ENCODE results near the gene RUFY2.
"Not testable (repeated sequence)": the region's sequence is repeated elsewhere in the genome, so short reads cannot be mapped to it uniquely, and the experiment has no call there.

The RUFY2 gene, protein sequence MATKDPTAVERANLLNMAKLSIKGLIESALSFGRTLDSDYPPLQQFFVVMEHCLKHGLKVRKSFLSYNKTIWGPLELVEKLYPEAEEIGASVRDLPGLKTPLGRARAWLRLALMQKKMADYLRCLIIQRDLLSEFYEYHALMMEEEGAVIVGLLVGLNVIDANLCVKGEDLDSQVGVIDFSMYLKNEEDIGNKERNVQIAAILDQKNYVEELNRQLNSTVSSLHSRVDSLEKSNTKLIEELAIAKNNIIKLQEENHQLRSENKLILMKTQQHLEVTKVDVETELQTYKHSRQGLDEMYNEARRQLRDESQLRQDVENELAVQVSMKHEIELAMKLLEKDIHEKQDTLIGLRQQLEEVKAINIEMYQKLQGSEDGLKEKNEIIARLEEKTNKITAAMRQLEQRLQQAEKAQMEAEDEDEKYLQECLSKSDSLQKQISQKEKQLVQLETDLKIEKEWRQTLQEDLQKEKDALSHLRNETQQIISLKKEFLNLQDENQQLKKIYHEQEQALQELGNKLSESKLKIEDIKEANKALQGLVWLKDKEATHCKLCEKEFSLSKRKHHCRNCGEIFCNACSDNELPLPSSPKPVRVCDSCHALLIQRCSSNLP

DNA sequence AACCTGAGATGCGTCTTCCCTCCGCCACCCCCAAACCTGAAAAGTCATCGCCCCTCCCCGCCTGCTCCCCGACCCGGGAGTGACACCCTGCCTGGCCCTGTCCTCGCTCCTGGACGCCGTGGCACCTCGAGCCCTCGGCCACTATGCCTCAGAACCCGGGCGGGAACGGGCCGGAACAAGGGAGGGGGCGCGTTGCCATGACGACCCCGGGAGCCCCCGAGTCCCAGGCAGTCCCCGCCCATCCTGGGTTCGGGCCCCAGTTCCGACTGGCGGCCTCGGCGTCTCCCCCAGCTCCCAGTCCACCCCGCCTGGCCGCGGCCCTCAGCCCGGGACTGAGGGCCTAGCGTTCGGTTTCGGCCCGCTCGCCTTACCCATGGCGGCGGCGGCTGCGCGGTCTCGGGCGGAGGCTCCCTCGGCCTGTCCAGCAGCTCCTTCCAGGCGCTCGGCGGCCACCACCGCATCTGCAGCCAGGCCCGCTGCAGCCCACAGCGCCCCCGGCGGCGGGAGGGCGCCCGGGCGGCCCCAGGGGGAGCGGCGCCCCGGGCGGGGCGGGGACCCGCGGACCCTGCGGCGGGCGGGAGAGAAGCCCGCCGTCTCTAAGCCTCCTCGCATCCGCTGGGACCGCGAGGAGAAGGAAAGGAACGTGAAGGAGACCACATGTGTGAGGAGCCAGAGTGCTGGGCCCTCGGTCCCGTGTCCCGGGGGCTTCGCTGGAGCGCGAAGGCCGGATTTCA, at the start of gene RUFY2:
Gene RUFY2, minus strand, starts transcription at position 463 of the 734 bp plus-strand sequence. Its CDS starts 88 bp downstream, at position 375.
- DNase-seq: peak; percentile 74

DNA sequence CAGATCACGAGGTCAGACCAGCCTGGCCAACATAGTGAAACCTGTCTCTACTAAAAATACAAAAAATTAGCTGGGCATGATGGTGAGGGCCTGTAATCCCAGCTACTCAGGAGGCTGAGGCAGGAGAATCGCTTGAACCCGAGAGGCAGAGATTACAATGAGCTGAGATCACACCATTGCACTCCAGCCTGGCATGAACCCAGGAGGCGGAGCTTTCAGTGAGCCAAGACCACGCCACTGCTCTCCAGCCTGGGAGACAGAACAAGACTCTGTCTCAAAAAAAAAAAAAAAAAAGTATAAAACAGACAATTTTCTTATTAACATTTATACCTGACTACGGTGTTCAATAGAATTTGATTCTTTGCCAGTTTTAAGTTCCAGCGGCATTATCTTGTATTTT, 42.6 kb upstream of the RUFY2 start:
- DNase-seq: not testable (repeated sequence)

DNA sequence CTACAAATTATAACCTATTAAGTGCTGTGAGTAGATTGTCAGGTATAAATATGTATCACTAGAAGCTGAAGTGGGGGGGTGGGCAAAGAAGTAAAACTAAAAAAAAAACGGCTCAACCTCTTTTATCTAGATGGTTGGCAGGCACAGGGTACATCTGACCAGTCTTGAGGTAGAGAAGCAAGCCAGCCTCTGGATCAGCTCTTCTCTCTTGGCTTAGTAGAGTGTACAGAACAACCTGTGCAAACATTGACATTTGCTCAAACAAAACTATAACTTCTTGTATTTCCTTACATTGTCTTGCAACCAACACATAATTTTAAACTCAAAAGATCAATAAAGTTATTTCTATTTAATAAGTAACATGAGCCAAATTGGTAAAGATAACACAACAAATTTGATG, 39.1 kb upstream of the RUFY2 start:
- no peak for DNase-seq

DNA sequence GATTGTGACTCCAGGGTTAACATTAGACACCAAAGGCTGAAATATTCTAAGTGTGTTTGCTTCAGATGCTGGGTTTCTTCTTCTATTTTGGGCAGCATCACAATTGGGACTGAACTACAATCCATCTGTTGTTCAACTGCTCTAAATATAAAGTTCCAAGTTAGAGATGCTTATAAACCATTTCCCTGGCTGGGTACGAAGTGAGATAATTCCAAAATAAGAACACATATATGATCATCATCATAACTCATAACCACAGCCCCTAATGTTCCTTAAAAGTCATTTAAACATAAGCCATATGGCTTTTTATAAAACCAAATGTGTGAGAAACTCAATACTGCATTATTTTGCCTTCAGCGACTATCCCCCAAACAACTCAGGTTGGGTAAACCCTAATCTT, 35.9 kb upstream of the RUFY2 start:
- no peak for DNase-seq

DNA sequence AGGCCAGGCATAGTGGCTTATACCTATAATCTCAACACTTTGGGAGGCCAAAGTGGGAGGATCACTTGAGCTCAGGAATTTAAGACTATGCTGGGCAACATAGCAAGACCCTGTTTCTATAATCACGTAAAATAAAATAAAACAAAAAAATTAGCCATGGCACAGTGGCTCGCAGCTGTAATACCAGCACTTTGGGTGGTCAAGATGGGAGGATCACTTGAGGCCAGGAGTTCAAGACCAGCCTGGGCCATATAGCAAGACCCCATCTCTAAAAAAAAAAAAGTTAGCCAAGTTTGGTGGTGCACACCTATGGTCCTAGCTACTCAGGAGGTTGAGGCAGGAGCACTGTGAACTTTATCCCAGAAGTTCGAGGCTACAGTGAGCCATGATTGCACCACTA, 33.8 kb upstream of the RUFY2 start:
- DNase-seq: no peak

DNA sequence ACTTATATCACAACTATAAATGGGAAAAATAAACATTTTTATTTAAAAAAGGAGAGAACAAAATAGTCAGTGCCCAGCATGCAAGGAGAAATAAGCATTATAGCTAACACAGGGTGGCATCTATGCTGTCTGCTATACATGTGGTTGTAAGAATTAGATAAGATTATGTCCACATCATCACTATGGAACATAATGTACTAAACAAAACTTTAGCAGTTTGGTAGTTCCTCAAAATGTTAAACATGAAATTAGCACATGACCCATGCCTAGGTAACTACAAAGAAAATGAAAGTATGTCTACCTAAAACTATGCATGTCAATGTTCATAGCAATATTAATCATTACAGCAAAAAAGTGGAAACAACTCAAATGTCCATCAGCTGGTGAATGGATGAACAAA, 28.7 kb upstream of the RUFY2 start:
- DNase-seq: no peak

DNA sequence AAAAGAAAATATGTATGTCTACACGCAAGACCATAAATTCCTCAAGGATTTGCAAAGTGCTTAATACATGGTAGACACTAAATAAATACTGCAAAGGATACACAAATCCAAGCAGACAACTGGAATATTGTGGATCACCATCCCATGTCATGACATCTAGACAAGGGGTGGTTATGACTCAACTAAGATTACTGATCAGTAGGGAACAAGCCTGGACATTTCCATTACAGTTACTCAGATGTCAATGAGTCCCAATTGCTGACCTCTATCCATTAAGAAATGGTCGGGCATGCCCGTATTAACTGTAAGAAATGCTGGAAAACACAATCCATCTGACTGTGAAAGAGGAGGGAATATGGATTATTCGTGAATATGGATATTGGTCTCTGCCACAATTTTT, 27.6 kb upstream of the RUFY2 start:
- DNase-seq: no peak

DNA sequence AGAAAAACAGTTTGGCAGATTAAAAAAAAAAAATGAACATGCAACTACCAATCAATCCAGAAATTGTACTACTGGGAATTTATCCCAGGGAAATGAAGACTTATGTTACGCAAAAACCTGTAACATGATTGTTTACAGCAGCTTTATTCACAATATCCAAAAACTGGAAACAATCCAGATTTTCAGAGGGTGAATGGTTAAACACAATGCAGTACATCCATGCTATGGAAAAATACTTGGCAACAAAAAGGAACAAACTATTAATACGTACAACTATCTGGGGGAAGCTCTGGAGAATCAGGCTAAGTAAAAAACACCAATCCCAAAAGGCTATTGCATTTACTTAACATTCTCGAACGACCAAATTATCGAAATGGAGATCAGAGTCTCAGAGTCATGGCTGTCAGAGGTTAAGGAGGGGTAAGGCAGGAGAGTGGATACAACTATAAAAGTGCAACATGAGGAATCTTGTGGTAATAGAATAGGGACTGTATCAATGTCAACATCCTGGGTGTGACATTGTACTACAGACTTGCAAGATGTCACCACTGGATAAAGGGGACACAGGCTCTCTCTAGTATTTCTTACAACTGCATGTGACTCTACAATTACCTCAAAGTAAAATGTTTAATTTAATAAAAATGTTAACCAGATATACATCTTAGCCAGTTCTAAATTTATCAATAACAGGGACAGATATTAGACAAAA, 21.5 kb upstream of the RUFY2 start:
- DNase-seq: no peak

DNA sequence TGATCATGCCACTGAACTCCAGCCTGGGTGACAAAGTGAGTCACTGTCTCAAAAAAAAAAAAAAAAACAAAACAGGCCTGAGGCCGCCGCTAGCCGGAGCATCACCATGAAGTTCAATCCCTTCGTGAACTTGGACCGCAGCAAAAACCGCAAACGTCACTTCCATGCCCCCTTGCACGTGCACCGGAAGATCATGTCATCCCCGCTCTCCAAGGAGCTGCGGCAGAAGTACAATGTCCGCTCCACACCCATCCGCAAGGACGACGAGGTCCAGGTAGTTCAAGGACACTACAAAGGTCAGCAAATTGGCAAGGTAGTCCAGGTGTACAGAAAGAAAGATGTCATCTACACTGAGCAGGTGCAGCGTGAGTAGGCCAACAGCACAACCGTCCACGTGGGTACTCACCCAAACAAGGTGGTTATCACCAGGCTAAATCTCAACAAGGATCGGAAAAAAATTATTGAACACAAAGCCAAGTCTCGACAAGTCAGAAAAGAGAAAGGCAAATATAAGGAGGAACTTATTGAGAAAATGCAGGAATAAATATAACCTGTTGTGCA, 17.5 kb upstream of the RUFY2 start:
- DNase-seq: no peak

DNA sequence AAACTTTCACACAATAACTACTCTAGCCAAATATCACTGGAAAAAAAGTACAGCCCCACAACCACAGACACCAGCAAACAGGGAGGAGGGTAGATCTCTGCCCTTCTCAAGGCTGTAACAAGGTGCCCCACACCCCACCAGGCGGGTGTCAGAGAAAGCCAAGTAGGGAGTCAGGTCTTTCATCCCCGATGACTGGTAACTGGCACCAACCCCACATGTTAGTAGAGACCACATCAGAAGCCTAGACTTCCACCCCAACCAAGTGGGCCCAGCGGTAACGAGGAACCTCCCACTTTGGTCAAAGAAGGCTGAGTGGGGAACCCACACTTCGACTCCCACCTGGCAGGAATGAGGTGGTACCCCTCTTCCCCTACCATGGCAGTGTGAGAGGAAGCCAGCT, 16.4 kb upstream of the RUFY2 start:
- no peak for DNase-seq

DNA sequence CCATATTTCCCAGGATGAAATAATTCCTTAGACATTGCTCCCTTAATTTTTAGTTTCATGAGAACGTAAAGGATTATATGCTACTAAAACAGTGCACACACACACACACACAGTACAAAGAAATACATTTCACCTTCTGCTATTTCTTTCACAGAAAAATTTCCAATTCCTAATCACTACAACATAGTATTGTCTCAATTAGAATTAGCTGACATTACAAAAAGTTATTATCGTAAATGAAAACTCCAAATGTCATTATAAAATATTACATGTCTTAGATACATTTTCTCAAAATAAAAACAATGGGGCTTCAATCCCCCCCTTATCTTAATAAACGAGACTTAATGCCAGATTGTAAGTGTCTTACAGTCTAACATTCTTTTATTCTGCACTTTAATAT, 12.3 kb upstream of the RUFY2 start:
- no peak for DNase-seq

DNA sequence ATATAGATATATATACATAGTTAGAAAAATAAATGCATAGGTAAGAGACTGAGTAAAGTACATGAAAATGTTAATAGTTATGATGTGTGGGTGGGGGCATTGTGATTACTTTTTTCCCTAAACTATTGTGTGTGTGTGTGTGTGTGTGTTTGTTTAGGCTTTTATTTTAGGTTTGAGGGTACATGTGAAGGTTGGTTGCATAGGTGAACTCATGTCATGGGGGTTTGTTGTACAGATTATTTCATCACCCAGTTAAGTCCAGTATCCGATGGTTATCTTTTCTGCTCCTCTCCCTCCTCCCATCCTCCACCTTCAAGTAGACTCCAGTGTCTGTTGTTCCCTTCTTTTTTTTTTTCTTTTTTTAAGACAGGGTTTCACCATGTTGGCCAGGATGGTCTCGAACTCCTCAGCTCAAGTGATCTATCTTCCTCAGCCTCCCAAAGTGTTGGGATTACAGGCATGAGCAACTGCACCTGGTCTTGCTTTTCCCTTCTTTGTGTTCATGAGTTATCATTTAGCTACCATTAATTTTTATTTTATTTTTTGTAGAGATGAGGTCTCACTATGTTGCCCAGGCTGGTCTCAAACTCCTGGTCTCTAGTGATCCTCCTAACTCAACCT, 1.9 kb upstream of the RUFY2 start:
- DNase-seq: no peak

DNA sequence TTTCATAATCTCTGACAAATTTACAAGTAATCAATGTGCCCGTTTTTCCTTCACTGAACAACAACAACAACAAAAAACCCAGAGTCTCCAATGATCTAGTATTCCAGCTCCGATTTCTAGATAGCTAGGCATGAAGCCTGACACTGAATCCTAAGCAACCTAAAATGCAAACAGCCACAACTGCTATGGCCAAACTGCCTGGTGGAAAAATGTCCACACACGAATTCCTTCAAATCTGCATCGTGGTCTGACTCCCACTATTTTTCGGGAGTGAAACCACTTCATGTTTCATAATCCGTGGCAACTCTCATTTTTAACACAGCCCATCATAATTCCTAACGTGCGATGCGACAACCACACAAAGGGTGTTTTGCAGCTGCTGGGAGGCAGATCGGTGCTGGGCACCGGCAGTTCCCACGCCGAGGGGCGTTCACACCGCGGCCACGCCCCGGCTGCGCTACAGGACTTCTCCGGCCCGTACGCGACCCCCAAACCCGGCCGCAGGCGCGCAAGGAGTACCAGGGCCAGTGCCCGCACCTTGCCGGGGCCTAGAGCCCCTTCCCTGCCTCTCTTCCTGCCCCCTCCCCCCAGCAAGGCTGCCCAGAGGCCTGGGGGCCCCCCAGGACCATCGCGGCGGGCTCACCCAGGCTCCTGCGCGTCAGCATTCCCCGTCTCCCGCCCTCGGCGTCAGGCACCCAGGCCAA, 814 bp downstream of the RUFY2 start:
- DNase-seq: peak; percentile 37

DNA sequence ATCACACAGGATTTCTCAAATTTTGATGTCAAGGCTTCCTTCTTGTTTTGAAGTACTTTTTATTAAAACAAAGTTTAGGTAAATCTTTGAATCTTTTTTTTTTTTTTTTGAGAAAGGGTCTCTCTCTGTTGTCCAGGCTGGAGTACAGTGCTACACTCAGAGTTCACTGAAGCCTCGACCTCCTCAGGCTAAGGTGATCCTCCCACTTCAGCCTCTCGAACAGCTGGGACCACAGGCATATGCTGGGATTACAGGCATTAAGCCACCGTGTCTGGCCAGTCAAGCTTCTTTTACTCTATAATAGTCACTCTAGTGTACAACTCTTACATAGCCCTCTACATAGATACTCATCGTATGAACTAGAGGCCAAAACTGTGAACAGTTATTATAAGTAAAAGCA, 3.4 kb downstream of the RUFY2 start:
- no peak for DNase-seq

DNA sequence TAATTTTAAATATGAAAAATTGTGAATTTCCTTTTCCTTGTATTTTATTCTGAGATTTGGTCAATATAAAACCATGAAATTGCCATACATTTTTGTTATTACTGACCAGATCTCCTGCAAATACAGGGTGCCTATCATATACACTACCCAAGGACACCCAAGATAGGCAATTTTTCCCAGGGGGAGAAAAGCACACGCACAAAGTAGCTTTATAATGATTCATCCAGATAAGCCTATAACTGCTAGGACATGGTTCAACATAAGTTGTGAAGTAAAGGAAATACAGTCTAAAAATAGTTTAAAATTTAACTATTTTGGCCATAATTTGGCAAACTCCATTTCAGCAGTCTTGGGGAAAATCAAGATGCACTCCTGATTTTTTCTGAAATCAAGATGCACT, 4.8 kb downstream of the RUFY2 start:
- no peak for DNase-seq

DNA sequence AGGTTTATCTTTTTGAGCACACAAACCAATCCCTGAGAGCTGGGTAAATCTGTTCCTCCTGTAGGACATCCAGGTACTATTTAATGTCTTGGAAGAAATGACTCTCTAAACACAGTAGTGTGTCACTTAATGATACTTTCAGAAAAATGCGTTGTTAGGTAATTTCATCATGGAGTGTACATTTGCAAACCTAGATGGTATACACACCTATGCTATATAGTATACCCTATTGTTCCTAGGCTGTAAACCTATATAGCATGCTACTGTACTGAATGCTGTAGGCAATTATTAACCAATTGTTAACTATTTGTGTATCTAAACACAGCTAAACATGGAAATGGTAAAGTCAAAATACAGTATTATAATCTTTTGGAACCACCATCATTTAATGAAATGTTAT, 10.1 kb downstream of the RUFY2 start:
- DNase-seq: no peak

DNA sequence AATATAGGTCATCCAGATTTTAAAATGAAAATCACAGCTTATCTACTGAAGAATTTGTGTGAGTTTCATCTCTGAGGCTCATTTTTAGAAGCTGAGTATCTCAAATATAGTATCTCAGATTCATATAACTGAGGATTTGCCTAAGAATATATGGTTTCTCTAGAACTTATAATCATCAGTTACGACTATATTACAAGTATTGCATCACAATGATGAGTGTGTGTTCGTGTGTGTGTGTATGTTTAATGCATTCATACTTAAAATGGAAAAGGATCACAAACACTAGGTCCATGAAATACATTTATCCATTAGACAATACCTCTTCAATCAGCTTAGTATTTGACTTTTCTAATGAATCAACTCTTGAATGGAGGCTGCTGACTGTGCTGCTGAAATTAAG, 21.3 kb downstream of the RUFY2 start:
- no peak for DNase-seq

DNA sequence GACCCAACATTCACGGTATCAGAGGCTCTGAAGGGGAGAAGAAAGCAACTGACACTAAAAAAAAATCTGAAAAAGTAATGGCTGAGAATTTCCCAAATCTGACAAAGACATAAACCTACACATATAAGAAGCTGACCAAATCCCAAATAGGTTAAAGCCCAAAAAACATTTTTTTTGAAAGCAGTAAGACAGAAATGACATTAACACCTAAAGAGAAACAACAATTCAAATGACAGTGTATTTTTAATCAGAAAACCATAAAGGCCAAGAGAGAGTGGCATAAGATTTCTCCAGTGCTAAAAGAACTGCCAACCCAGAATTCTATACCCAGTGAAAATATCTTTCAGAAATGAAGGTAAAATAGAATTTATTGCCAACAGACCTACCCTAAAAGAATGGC, 35.5 kb downstream of the RUFY2 start:
- DNase-seq: no peak

DNA sequence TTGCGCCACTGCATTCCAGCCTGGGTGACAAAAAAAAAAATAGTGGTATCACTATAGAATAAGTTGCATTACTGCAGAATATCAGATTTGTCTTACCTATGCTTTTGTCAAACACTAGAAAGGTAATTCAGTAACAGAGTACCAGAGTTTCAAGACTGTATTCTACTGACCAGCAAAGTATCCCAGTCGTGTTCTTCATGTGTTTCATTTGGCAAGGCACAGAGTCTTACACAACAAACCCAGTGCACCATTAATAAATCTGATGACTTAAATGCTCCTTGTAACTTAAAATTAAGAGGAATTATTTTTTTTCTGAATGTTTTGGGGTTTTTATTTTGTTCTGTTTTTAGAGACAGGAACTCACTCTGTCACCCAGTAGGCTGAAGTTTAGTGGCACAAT, 40.0 kb downstream of the RUFY2 start:
- DNase-seq: no peak

DNA sequence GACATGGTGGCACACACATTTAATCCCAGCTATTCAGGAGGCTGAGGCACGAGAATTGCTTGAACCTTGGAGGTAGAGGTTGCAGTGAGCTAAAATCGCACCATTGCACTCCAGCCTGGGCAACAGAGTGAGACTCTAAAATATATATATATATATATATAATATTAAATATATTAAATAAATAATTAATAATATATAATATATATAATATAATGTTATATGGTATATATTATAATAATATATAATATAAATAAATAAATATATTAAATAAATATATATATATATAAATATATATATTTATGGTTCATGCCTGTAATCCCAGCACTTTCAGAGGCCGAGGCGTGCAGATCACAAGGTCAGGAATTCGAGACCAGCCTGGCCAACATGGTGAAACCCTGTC, 40.5 kb downstream of the RUFY2 start:
- no peak for DNase-seq

DNA sequence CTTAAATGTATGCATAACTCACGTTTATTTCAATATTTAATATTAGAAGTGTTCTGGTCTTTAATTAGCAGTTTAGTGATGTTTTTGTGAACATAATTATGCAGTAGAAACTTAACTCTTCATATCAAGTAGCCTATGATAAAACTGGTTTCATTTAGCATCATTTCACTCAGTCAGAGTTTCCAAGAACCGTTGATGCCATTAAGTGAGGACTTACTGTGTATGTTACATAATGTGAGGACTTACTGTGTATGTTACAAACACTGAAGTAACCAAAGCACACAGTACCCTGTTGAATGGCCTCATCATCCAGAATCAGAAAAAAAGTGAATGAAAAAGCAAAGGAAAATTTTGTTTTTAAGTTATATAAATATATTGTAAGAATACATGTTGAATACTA, 41.5 kb downstream of the RUFY2 start:
- DNase-seq: no peak

Measured in GDM1 (cell line).